Upper lobe of left lung (tissue), 6 donors: ENCODE results near the gene ULK3. TPM values are rescaled to one million over a fixed set of nuclear protein-coding genes. Genes with fewer than 3 reads are reported as not detected.
A peak's percentile ranks its signal among the peaks of the same experiment; 100 is the strongest.

ENCODE experiments used
- ATAC-seq, 2 donors: fragments of 200-7000 bp; cut with Tn5 transposase; one replicate each; pipeline ENCODE4 v1.9.1; 2022; ENCODE audit warnings: mild to moderate bottlenecking in 2 of 2, moderate library complexity in 2 of 2; ENCODE audit not compliant: low FRiP score in 2 of 2
- DNase-seq, 2 donors: peaks; one replicate each; pipeline ENCODE4 v3.0.0-alpha.2; 2019 to 2020
- H3K27ac ChIP-seq, 4 donors: fragments of 200-600 bp; sonication (generic); one replicate each; pipeline ENCODE4 v1.5.1; 2016 to 2019
- H3K27me3 ChIP-seq, 4 donors: fragments of 200-600 bp; sonication (generic); one replicate each; pipeline ENCODE4 v1.5.1; 2017 to 2019
- H3K36me3 ChIP-seq, 4 donors: fragments of 200-600 bp; sonication (generic); one replicate each; pipeline ENCODE4 v1.5.1; 2016 to 2019
- H3K4me1 ChIP-seq, 4 donors: fragments of 200-600 bp; sonication (generic); one replicate each; pipeline ENCODE4 v1.5.1; 2018 to 2019
- H3K4me3 ChIP-seq, 4 donors: fragments of 200-600 bp; sonication (generic); one replicate each; pipeline ENCODE4 v1.5.1; 2017 to 2019; ENCODE audit warnings: mild to moderate bottlenecking in 2 of 4, moderate library complexity in 1 of 4
- H3K9me3 ChIP-seq, 4 donors: fragments of 200-600 bp; sonication (generic); one replicate each; pipeline ENCODE4 v1.5.1; 2018 to 2019
- EP300 ChIP-seq, 4 donors: sonication (generic); formaldehyde crosslinking; IDR thresholded peaks; one replicate each; pipeline ENCODE4 v1.5.1; 2017; ENCODE audit warnings: antibody characterized with exemption in 4 of 4, control low read depth in 2 of 4
- POLR2A ChIP-seq, 4 donors: fragments of 450-650 bp; IDR thresholded peaks; one replicate each; pipeline ENCODE4 v1.5.1; 2016 to 2017; ENCODE audit warnings: antibody characterized with exemption in 4 of 4, mild to moderate bottlenecking in 2 of 4
- POLR2AphosphoS5 ChIP-seq, 2 donors: sonication (generic); formaldehyde crosslinking; IDR thresholded peaks; one replicate each; pipeline ENCODE4 v1.5.1; 2017; ENCODE audit warnings: antibody characterized with exemption in 2 of 2
- WGBS, 2 donors: methylation state at CpG; one replicate each; pipeline ENCODE4 v1.1.5; 2017 to 2018; 5-methylcytosine and 5-hydroxymethylcytosine counted together
- small RNA-seq, 4 donors: library from RNA; depleted of rRNA; stranded (forward); fragments of <200 nt; gene quantifications; one replicate each; pipeline ENCODE3, GENCODE V24; 2016
- total RNA-seq, 6 donors: library from RNA; depleted of rRNA in 4 of 6; stranded (reverse); fragments of >200 nt in 4 of 6; gene quantifications; one replicate each; pipeline versions ENCODE4 v1.1.0 to v1.2.1, GENCODE V29; 2016 to 2021
- TF ChIP-seq, protein P1 (sequence below), 6 experiments: fragments of 450-650 bp in 4 of 6; fragments of 200-600 bp in 2 of 6; sonication (generic) in 2 of 6; IDR thresholded peaks; one replicate each; pipeline ENCODE4 v1.5.1; 2016 to 2019; ENCODE audit warnings: antibody characterized with exemption in 6 of 6
- donor health status: DM: no; HTN: no; CAD: no; lungs with moderate emphysema.
- donor health status: DM: no; HTN: yes; CAD: no; lungs with severe emphysema.

Gene ULK3
- total RNA-seq, 6 donors from 2014 or later: 40.6 to 158 (median 65.0) TPM

DNA sequence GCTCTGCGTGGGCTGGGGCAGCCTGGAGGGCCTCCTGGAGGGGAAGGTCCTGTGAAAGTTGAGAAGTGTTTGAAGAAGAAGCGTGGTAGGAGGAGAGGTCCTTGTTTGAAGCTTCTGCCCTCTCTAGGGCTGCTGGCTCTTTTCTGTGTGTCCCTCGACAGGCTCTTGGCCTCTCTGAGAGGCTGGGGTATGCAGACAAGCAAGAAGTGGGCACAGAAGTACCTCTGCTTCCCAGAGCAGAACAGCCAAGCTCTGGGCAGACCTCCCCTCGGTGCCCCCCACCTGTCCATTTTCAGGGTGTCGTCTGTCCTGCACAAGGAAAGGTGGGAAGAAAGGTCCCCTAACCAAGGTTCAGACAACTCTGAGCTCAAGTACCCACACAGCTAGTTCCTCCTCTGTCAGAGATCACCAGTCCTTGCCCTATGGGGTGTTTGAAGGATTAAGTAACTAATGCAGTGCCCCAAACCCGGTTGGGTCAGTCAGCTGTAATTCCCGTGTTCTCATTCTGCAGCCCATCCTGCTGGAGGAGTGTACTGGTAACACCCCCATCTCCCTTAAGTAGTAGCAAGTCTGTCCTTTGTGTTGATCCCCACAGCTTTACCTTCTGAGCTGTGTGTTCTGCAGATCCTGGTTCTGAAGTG is 54.8 kb downstream of the ULK3 start:
- TF ChIP-seq, protein P1, sequence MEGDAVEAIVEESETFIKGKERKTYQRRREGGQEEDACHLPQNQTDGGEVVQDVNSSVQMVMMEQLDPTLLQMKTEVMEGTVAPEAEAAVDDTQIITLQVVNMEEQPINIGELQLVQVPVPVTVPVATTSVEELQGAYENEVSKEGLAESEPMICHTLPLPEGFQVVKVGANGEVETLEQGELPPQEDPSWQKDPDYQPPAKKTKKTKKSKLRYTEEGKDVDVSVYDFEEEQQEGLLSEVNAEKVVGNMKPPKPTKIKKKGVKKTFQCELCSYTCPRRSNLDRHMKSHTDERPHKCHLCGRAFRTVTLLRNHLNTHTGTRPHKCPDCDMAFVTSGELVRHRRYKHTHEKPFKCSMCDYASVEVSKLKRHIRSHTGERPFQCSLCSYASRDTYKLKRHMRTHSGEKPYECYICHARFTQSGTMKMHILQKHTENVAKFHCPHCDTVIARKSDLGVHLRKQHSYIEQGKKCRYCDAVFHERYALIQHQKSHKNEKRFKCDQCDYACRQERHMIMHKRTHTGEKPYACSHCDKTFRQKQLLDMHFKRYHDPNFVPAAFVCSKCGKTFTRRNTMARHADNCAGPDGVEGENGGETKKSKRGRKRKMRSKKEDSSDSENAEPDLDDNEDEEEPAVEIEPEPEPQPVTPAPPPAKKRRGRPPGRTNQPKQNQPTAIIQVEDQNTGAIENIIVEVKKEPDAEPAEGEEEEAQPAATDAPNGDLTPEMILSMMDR (IDR thresholded peaks at IDR 0.05): peak in 1 of 6 experiments; percentile 5
- TF ChIP-seq POLR2AphosphoS5 (IDR thresholded peaks at IDR 0.05) (no peak), EP300 (IDR thresholded peaks at IDR 0.05) (no peak)
- Histone ChIP-seq H3K27ac (peak overlapping the region; percentile 88 to 99 (median 96)), H3K4me1 (peaks cover 94 to 100% (median 97%) of the 10 kb centered on the region in 4 donors), H3K36me3 (no peaks in the 10 kb centered on the region), H3K4me3 (peak overlapping the region in 1 of 4 donors; percentile 27), H3K9me3 (no peaks in the 10 kb centered on the region), H3K27me3 (no peaks in the 10 kb centered on the region)
- ATAC-seq: peak in 1 of 2 donors; percentile 18
- 26 to 33% methylated on average over 4 to 7 of the region's 7 CpGs for WGBS, 2 donors
- peak in 1 of 2 donors; percentile 38 for DNase-seq

DNA sequence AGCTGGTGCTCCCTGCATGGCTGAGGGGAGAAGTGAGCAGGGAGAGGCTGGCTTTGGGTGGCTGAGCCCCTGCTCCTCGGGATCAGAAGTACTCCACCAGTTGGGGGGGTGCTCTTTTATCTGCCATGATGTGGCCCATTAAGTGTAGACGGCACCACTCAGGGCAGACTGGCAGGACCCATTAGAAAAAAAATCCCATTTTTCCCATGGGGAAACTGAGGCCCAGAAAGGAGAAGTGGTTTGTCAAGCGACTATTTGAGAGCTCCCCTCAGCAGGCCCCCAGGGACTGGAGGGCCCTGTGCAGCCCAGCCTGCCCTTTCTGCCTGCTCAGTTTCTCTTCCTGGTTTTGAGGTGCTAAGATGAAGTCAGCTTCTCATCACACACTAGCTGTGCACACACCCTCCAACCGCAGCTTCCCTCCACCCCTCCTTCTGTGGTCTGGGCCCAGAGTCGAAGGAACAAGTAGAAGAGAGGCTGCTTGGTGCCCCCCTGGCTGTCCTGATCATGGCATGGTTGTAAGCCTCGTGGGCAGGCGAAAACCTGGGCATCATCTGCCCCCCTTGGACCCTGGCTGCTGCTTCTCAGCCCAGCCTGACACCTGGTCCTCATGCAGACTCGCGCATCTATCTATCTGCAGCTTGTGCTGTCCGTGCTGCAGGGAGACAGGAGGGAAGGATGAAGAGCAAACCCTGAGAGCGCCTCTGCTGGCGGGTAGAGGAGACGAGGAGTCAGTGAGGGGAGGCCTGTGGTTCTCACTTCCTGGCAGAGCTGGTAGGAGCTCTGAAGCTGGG is 55.5 kb downstream of the ULK3 start:
- DNase-seq (peak; percentile 80 to 90), ATAC-seq (peak; percentile 76 to 82)
- peak in 1 of 4 donors; percentile 38 for TF ChIP-seq POLR2A (IDR thresholded peaks at IDR 0.05)
- TF ChIP-seq POLR2AphosphoS5 (IDR thresholded peaks at IDR 0.05): peak in 1 of 2 donors; percentile 61
- no peak for TF ChIP-seq EP300 (IDR thresholded peaks at IDR 0.05)
- TF ChIP-seq, protein P1 (IDR thresholded peaks at IDR 0.05): peak; percentile 31 to 70 (median 43)
- H3K36me3 ChIP-seq: no peaks in the 10 kb centered on the region
- WGBS, 2 donors: 53 to 55% methylated on average over 12 of the region's 13 CpGs
- H3K27me3 ChIP-seq: no peaks in the 10 kb centered on the region
- peaks cover 91 to 99% (median 94%) of the 10 kb centered on the region in 4 donors for H3K4me1 ChIP-seq
- H3K4me3 ChIP-seq: peak overlapping the region in 2 of 4 donors; percentile 0 to 27
- H3K9me3 ChIP-seq: no peaks in the 10 kb centered on the region
- H3K27ac ChIP-seq: peak overlapping the region; percentile 88 to 99 (median 96)

DNA sequence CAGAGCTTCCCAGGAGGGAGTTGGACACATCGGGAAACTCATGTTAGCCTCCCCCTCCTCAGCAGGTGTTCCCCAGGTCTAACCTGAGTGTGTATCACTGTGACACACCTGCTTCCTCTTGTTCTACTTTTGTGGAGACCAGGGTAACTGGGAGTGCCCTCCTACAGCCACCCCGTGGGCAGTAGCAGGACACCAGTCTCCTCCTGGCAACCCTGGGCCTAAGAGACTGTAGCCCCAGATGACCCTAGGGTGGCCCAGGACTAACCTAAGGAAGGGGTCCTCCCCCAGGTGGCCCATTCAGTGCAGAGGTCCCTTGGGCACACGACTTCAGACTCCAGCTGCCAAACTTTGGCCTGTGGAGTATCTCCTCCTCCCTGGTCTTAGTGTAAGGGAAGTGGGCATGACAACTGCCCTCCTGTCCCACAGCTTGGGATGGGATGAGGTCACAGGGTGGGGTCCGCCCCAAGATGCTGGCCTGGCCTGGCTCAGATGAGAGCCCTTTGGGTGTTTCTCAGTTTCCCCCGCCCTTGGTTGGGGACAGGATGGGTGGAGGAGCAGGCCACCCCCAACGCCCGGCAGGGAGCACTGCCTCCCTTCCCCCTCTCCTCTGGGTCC is 56.3 kb downstream of the ULK3 start:
- Histone ChIP-seq H3K36me3 (no peaks in the 10 kb centered on the region), H3K27me3 (no peaks in the 10 kb centered on the region), H3K4me1 (peaks cover 84 to 92% (median 87%) of the 10 kb centered on the region in 4 donors), H3K4me3 (peak overlapping the region in 2 of 4 donors; percentile 0 to 27), H3K27ac (peak overlapping the region; percentile 88 to 99 (median 96)), H3K9me3 (no peaks in the 10 kb centered on the region)
- DNase-seq: peak in 1 of 2 donors; percentile 65
- peak; percentile 2 to 43 for ATAC-seq
- 48 to 52% methylated on average over 4 to 7 of the region's 7 CpGs for WGBS, 2 donors
- TF ChIP-seq, protein P1 (IDR thresholded peaks at IDR 0.05): no peak
- TF ChIP-seq POLR2A (IDR thresholded peaks at IDR 0.05) (peak in 1 of 4 donors; percentile 13), EP300 (IDR thresholded peaks at IDR 0.05) (no peak), POLR2AphosphoS5 (IDR thresholded peaks at IDR 0.05) (peak in 1 of 2 donors; percentile 58)

Small RNA genes lying within 50 kb of the gene (small RNA-seq; reads per million reads assigned to genes)
- gene CPLX3: 0 reads per million in 4 donors
- gene MIR4513: 0 to 0.20 (median 0) reads per million in 4 donors
- gene MIR6882: 0.25 to 0.44 (median 0.31) reads per million in 4 donors

Other genes with a start within 250 kb of the ULK3 start
- gene CLK3, start 227.3 kb downstream of the ULK3 start, total RNA-seq: 100 to 1,000 TPM in 2 of 6 donors, 10 to 100 TPM in 4; 78.0 to 289 (median 89.7) TPM
- 10 to 100 TPM; 16.7 to 43.0 (median 27.7) TPM for gene EDC3, start 147.1 kb downstream of the ULK3 start, total RNA-seq
- 1 to 10 TPM in 2 of 6 donors, under 1 TPM in 3, not detected in 1; 0.46 to 6.1 (median 0.92) TPM for gene CYP1A1, start 117.6 kb downstream of the ULK3 start, total RNA-seq
- gene CYP1A2, start 94.3 kb downstream of the ULK3 start, total RNA-seq: under 1 TPM in 2 of 6 donors, not detected in 4; 0.15 to 0.80 TPM
- 100 to 1,000 TPM in 1 of 6 donors, 10 to 100 TPM in 5; 32.7 to 104 (median 64.8) TPM for gene CSK, start 61.1 kb downstream of the ULK3 start, total RNA-seq
- 1 to 10 TPM in 1 of 6 donors, not detected in 5; 1.0 TPM for gene LMAN1L, start 30.3 kb downstream of the ULK3 start, total RNA-seq
- gene CPLX3, start 16.5 kb downstream of the ULK3 start, total RNA-seq: not detected
- gene SCAMP2, start 30.2 kb upstream of the ULK3 start, total RNA-seq: 100 to 1,000 TPM in 5 of 6 donors, 10 to 100 TPM in 1; 82.8 to 155 (median 130) TPM
- 10 to 100 TPM; 21.0 to 40.6 (median 30.2) TPM for gene MPI, start 46.9 kb upstream of the ULK3 start, total RNA-seq
- 100 to 1,000 TPM in 1 of 6 donors, 10 to 100 TPM in 5; 49.3 to 122 (median 71.5) TPM for gene FAM219B, start 63.7 kb upstream of the ULK3 start, total RNA-seq
- gene COX5A, start 94.9 kb upstream of the ULK3 start, total RNA-seq: 100 to 1,000 TPM in 2 of 6 donors, 10 to 100 TPM in 4; 50.9 to 168 (median 93.0) TPM
- gene RPP25, start 113.6 kb upstream of the ULK3 start, total RNA-seq: 10 to 100 TPM in 5 of 6 donors, 1 to 10 TPM in 1; 9.4 to 28.4 (median 19.2) TPM
- 10 to 100 TPM in 1 of 6 donors, 1 to 10 TPM in 5; 1.0 to 12.3 (median 3.0) TPM for gene SCAMP5, start 152.4 kb upstream of the ULK3 start, total RNA-seq
- 10 to 100 TPM in 4 of 6 donors, 1 to 10 TPM in 2; 8.2 to 21.0 (median 12.6) TPM for gene PPCDC, start 180.4 kb upstream of the ULK3 start, total RNA-seq